MM.1S (cell line): ENCODE results near the gene PPTC7.

Experiments used
- DNase-seq: peaks from one replicate; pipeline ENCODE4 v3.0.0-alpha.2; 2015
- H2AFZ ChIP-seq: fragments of 300-600 bp; sonication (generic); 2 replicates; pipeline ENCODE4 v1.6.0; 2016; ENCODE audit warnings: antibody characterized with exemption, low read length
- H3F3A ChIP-seq: fragments of 300-600 bp; sonication (generic); 2 replicates; pipeline ENCODE4 v1.6.1; 2016; ENCODE audit warnings: mild to moderate bottlenecking, antibody characterized with exemption, low read length, moderate library complexity, mixed read lengths; ENCODE audit not compliant: insufficient read depth
- H3K27ac ChIP-seq: fragments of 300-600 bp; sonication (generic); 2 replicates; pipeline ENCODE4 v1.5.1; 2016; ENCODE audit warnings: mild to moderate bottlenecking, low read length
- H3K27me3 ChIP-seq: fragments of 300-600 bp; sonication (generic); replicated peaks from 2 replicates; pipeline ENCODE4 v1.6.0; 2016; ENCODE audit warnings: low read length; ENCODE audit not compliant: insufficient read depth
- H3K36me3 ChIP-seq: fragments of 300-600 bp; sonication (generic); replicated peaks from 2 replicates; pipeline ENCODE4 v1.6.1; 2016; ENCODE audit warnings: mild to moderate bottlenecking, low read length, mixed read lengths; ENCODE audit not compliant: insufficient read depth
- H3K4me1 ChIP-seq: fragments of 300-600 bp; sonication (generic); 2 replicates; pipeline ENCODE4 v1.6.1; 2016; ENCODE audit warnings: low read length, mixed read lengths
- H3K4me2 ChIP-seq: fragments of 300-600 bp; sonication (generic); 2 replicates; pipeline ENCODE4 v1.6.0; 2016; ENCODE audit warnings: low read depth, low read length
- H3K4me3 ChIP-seq: fragments of 300-600 bp; sonication (generic); 2 replicates; pipeline ENCODE4 v1.5.1; 2016; ENCODE audit warnings: low read length, mixed read lengths
- H3K79me2 ChIP-seq: fragments of 300-600 bp; sonication (generic); 2 replicates; pipeline ENCODE4 v1.6.1; 2016; ENCODE audit warnings: mixed run types, low read length, mixed read lengths
- H3K9ac ChIP-seq: fragments of 300-600 bp; sonication (generic); 2 replicates; pipeline ENCODE4 v1.6.1; 2016; ENCODE audit warnings: low read length, mixed read lengths
- H3K9me2 ChIP-seq: fragments of 300-600 bp; sonication (generic); replicated peaks from 2 replicates; pipeline ENCODE4 v1.6.1; 2016; ENCODE audit warnings: mild to moderate bottlenecking, low read length, mixed read lengths; ENCODE audit not compliant: insufficient read depth
- H3K9me3 ChIP-seq: fragments of 300-600 bp; sonication (generic); replicated peaks from 2 replicates; pipeline ENCODE4 v1.6.1; 2016; ENCODE audit warnings: mild to moderate bottlenecking, low read length, mixed read lengths; ENCODE audit not compliant: insufficient read depth
- H4K20me1 ChIP-seq: fragments of 300-600 bp; sonication (generic); 2 replicates; pipeline ENCODE4 v1.6.1; 2016; ENCODE audit warnings: mild to moderate bottlenecking, low read length, moderate library complexity, mixed read lengths; ENCODE audit not compliant: insufficient read depth
- CTCF ChIP-seq: fragments of 300-600 bp; sonication (generic); IDR thresholded peaks from 2 replicates; pipeline ENCODE4 v1.5.1; 2016; ENCODE audit warnings: antibody characterized with exemption, low read length, mixed read lengths
- EZH2 ChIP-seq: fragments of 300-600 bp; sonication (generic); optimal IDR thresholded peaks from 2 replicates; pipeline ENCODE3; 2017; ENCODE audit warnings: low read depth, mild to moderate bottlenecking, antibody characterized with exemption, low read length, mixed read lengths
- EZH2phosphoT487 ChIP-seq: fragments of 300-600 bp; sonication (generic); IDR thresholded peaks from 2 replicates; pipeline ENCODE4 v1.6.1; 2018; ENCODE audit warnings: antibody characterized with exemption, low read length

The PPTC7 gene

GRCh38 chr12:110501399-110501751 is 81.7 kb downstream of the PPTC7 start:
- Histone ChIP-seq H3K36me3 (no peaks in the 10 kb centered on the region), H3K4me2 (peak overlapping the region; percentile 62; the same call in 1 of the 2 replicates), H3K4me3 (peak overlapping the region; percentile 88), H3K4me1 (peaks cover 9% of the 10 kb centered on the region; the same call in 1 of the 2 replicates), H3K27ac (peak overlapping the region; percentile 76), H3K79me2 (peaks cover 43% of the 10 kb centered on the region), H3K27me3 (no peaks in the 10 kb centered on the region), H2AFZ (peak overlapping the region; percentile 35), H3F3A (no peaks in the 10 kb centered on the region), H4K20me1 (no peaks in the 10 kb centered on the region), H3K9me2 (no peaks in the 10 kb centered on the region), H3K9ac (peak overlapping the region; percentile 88), H3K9me3 (no peaks in the 10 kb centered on the region)
- TF ChIP-seq EZH2phosphoT487: no peak
- no peak for TF ChIP-seq CTCF
- TF ChIP-seq EZH2: no peak
- DNase-seq: peak; percentile 10

GRCh38 chr12:110498984-110499706 is 84.0 kb downstream of the PPTC7 start:
- peaks cover 43% of the 10 kb centered on the region for H3K79me2 ChIP-seq
- no peak overlapping the region for H3K4me3 ChIP-seq
- H4K20me1 ChIP-seq: no peaks in the 10 kb centered on the region
- H3K9me3 ChIP-seq: no peaks in the 10 kb centered on the region
- no peaks in the 10 kb centered on the region for H3K9me2 ChIP-seq
- TF ChIP-seq CTCF (no peak), EZH2phosphoT487 (no peak), EZH2 (no peak)
- H2AFZ ChIP-seq: no peak overlapping the region
- no peaks in the 10 kb centered on the region for H3K36me3 ChIP-seq
- no peaks in the 10 kb centered on the region for H3K27me3 ChIP-seq
- H3K9ac ChIP-seq: no peak overlapping the region
- no peak overlapping the region for H3K27ac ChIP-seq
- no peaks in the 10 kb centered on the region for H3F3A ChIP-seq
- H3K4me2 ChIP-seq: no peak overlapping the region
- H3K4me1 ChIP-seq: peaks cover 9% of the 10 kb centered on the region; the same call in 1 of the 2 replicates
- DNase-seq: no peak
